H54 (cell line): ENCODE results near the gene TBC1D2B.
"Not testable (repeated sequence)": the region's sequence is repeated elsewhere in the genome, so short reads cannot be mapped to it uniquely, and the experiment has no call there.

Source experiments
- DNase-seq: peaks from one replicate; pipeline ENCODE4 v3.0.0; 2011; ENCODE audit warnings: low spot score, mixed read lengths; ENCODE audit not compliant: insufficient read length
- FAIRE-seq: peaks from 3 replicates; lab custom pipeline; 2011; peaks lifted over from hg19 to GRCh38; lab: Jason Lieb, UNC
- POLR2A ChIP-seq: IDR thresholded peaks from 2 replicates; pipeline ENCODE4 v1.6.1; 2011; ENCODE audit warnings: low read depth, mild to moderate bottlenecking, low read length

TBC1D2B gene

DNA sequence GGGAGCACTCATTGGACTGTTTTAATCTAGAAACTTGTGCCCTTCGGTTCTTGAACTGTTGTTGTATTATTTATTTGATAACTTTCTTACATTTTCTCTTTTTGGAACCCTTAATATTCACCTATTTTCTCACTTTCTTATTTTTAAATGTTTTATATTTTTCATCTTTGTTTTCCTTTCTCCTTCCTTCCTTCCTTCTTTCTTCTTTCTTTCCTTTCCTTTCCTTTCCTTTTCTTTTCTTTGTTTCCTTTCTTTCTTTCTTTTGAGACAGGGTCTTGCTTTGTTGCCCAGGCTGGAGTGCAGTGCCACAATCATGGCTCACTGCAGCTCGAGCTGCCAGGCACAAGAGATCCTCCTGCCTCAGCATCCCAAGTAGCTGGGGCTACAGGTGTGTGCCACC, 108.5 kb downstream of the TBC1D2B start:
- no peak for TF ChIP-seq POLR2A
- no peak for DNase-seq
- no peak for FAIRE-seq

- TF ChIP-seq POLR2A = no peak
- FAIRE-seq (no peak), DNase-seq (no peak)
Measured at GRCh38 chr15:77967798-77968197, 109.7 kb downstream of the TBC1D2B start.

DNA sequence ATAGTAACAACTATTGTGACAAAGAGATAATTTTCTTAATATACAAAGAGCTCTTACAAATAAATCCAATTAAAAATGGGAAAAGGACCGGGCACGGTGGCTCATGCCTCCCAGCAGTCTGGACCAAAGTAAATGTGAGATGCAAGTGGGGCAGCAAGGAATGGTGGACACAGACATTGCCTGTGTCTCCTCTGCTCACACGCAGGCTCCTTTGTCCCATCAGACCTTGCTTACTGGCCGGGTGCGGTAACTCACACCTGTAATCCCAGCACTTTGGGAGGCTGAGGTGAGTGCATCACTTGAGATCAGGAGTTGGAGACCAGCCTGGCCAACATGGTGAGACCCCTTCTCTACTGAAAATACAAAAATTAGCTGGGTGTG, 110.3 kb downstream of the TBC1D2B start:
- not testable (repeated sequence) for FAIRE-seq

DNA sequence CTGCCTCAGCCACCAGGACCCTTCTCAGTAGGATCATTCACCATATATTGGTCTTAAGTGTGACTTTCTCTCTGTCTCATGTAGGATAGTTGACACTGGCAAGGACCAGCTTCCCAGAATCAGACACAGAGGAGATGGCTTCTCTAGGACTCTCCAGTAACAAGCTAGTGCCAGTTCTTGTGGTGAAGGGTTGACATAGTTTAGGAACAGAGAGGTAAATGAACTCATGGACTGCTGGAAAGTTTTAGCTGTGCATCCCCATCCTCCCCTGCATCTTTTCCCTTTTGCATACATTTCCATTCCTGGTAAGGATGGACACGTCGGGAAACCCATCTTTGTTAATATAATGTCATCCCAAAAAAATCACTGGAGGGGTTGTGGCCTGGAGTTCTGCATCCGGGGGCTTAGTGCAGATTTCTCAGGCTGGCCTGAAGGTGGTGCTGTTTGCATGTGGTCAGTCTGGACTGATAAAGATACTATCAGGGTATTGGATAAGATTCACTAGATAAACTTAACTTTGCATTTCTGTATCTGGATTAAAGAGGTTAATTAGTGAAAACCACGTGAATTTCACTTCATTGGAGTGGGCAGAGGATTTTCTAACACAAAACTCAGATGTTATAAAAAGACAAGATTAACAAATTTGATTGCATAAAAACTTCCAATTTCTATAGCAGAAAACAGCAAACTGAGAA, 110.8 kb downstream of the TBC1D2B start:
- no peak for DNase-seq
- no peak for TF ChIP-seq POLR2A
- no peak for FAIRE-seq

More for the DNA sequence above, 110.3 kb downstream of the TBC1D2B start:
- DNase-seq = not testable (repeated sequence)

DNA sequence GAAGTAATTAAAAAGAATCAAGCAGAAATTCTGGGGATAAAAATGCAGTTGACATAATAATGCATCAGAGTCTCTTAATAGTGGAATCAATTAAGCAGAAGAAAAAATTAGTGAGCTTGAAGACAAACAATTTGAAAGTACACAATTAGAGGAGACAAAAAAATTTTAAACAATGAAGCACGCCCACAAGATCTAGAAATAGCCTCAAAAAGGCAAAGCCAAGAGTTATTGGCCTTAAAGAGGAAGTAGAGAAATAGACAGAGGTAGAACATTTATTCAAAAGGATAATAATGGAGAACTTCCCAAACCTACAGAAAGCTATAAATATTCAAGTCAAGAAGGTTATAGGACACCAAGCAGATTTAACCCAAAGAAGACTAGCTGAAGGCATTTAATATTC, 113.3 kb downstream of the TBC1D2B start:
- TF ChIP-seq POLR2A = no peak
- DNase-seq (no peak), FAIRE-seq (no peak)

DNA sequence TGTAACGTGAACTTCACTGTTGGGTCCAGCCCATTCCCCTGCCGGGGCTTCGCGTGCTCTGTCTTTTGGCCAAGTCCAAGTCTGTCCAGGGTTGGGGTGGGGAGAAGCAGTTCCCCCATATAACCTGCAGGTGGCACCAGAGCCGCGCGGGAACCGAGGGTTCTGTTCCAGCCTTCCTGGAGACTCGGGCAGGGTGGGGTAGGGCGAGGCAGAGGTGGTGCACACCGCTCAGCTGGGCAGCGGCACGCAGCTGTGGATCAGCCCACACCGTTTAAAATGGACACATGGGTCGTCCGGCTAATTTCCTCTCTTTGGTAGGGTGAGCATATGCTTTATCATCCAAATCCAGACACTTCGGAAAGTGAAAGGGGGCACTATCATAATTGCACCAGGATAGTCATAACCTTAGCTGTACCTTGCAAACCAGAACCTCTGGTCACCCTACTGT, 118.1 kb downstream of the TBC1D2B start:
- FAIRE-seq (no peak), DNase-seq (peak; percentile 75)
- TF ChIP-seq POLR2A = no peak

- DNase-seq, FAIRE-seq: not testable (repeated sequence)
Measured at GRCh38 chr15:77958716-77959431, 118.6 kb downstream of the TBC1D2B start.

GRCh38 chr15:77958021-77958420, 119.5 kb downstream of the TBC1D2B start:
- not testable (repeated sequence) for FAIRE-seq, DNase-seq

DNA sequence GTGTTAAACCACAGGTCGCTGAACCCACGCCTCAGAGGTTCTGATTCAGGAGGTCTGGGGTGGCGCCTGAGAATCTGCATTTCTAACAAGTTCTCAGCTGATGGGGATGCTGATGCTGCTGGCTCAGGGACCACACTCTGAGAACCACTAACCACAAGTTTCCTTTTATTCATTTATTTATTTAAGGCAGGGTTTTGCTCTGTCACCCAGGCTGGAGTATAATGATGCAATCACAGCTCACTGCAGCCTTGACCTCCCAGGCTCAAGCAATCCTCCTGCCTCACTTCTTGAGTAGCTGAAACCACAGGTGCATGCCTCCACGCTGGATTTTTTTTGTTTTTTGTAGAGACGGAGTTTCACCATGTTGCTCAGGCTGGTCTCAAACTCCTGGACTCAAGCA, 123.6 kb downstream of the TBC1D2B start:
- not testable (repeated sequence) for DNase-seq, FAIRE-seq

DNA sequence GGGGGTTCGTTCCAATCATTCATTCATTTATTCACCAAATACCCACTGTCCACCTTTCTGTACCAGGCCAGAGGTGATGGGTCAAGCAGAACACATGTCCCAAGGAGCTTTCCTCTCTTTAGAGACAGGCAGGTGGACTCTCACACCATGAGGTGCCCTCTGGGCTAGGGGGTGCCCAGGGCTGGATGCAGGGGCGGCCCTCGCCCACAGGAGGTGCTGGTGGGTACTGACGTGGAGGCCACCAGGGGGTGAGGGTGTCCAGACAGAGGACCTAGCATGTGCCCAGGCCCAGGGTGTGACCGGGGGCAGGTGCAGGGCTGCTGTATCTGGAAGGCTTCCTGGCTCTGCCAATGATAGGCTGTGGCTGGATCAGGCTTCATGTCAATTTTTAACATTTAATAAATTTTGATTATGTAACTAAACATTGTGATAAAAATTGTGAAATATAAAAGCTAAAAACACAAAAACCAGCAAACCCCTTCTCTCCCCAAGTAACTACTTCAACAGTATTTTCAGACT, 124.5 kb downstream of the TBC1D2B start:
- FAIRE-seq, DNase-seq: not testable (repeated sequence)

- FAIRE-seq, DNase-seq: not testable (repeated sequence)
Measured at GRCh38 chr15:77951105-77951786, 126.3 kb downstream of the TBC1D2B start.

DNA sequence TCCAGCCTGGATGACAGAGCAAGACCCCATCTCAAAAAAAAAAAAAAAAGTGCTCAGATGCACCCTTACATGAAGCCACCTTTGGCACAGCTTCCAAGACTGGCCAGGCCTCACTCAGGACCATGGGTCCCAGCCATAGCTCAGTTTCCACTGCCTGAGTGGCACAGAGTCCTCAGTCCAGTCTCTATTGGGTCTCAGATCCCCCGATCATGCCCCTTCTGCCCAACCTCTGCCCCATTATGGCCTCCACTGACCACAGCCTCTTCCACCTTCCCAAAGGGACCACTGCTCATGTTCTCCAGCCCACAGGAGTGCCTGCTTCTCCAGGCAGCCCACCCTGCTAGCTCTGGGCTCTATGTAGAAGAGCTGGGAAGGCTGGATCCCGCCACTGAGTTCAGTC, 127.0 kb downstream of the TBC1D2B start:
- FAIRE-seq, DNase-seq: not testable (repeated sequence)

DNA sequence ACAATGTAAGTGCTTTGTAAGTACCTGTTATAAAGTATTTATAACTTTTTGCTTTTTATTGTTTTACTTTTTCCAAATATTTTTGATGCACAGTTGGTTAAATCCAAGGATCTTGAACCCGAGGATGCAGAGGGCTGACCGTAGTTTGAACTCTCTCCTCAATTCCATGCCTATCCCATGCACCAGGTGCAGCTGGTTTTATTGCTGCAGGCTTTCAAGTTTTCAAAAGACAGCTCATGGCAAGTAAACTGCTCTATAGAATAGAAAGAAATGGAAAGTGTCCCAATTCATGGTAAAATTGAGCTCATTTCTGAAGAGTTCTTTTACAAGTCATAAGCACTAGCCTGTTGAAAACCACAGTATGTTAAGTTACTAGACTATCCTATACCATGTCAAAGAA, 131.9 kb downstream of the TBC1D2B start:
- no peak for FAIRE-seq
- TF ChIP-seq POLR2A = no peak
- DNase-seq = no peak
